T follicular helper cell (primary cell): ENCODE results near the gene NFIC.
A peak's percentile ranks its signal among the peaks of the same experiment; 100 is the strongest.

Experiments
- DNase-seq: peaks from one replicate; pipeline ENCODE4 v3.0.0-alpha.2; 2020; ENCODE audit warnings: low read depth

NFIC gene

DNA sequence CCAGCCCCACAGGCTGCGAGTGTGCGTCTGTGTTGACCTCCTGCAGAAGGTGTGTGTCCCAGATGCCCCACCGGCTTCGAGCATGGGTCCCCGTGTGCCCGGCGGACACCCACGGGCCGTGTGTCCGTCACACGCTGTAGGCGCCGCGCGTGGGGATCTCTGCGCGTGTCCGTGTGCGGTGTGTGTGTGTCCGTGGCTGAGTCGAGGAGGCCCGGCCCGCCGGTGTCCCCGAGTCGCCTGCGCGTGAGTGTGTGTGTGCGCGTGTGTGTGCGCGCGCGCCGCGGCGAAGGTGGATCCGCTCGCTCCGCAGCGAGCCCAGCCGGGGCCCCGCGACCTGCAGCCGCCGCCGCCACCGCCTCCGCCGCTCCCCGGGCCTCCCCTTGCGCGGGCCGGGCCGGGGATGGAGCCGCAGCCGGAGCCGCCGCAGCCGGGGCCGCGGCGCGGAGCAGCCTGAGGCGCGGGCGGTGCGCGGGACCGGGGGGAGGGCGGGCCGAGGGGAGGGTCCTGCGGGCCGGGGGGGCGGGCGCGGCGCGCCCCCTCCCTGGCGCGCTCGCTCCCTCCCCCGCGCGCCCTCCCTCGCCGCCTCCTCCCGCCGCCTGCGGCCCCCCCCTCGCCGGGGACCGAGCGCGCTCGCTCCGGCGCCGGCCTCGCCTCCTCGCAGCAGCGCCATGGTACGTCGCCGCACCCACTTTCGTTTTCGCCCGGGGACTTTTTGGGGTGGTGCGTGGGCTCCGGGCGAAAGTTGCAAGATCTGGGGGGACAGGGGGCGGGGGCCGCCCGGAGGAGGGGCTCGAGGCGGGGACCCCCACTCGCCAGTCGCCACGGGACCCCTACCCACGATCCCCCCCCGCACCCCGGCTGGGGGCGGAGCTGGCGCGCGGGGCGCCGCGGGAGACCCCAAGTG is 7.1 kb upstream of the NFIC start:
- DNase-seq: peak; percentile 56

DNA sequence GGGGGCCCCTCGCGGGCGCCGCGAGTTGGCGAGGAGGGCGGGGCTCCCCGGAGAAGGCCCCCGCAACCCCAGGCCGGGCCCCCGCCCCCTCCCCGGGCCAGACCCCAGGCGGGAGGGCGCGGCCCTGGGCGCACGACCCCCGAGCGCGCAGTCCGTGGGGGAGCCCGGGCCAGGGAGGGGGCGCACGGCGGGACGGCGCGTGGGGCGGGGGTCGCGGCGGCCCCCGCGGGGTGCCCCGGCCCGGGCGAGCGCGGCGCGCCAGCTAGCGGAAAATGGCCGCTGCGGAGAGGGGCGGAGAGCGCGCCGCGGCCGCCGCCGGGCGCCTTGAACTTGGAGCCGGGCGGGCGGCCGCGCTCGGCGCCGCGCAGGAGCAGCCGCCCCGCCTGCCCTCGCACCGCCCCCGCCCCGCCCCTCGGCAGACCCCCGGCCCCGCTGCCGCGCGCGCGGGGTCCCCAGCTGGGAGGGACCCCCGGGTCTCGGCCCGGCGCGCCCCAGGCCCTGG is 6.4 kb upstream of the NFIC start:
- DNase-seq: no peak

GRCh38 chr19:3360421-3361383 is 5.7 kb upstream of the NFIC start:
- peak; percentile 55 for DNase-seq

GRCh38 chr19:3361384-3362216 is 4.8 kb upstream of the NFIC start:
- no peak for DNase-seq

- DNase-seq: no peak
Measured at GRCh38 chr19:3362217-3362906, 4.0 kb upstream of the NFIC start.

DNA sequence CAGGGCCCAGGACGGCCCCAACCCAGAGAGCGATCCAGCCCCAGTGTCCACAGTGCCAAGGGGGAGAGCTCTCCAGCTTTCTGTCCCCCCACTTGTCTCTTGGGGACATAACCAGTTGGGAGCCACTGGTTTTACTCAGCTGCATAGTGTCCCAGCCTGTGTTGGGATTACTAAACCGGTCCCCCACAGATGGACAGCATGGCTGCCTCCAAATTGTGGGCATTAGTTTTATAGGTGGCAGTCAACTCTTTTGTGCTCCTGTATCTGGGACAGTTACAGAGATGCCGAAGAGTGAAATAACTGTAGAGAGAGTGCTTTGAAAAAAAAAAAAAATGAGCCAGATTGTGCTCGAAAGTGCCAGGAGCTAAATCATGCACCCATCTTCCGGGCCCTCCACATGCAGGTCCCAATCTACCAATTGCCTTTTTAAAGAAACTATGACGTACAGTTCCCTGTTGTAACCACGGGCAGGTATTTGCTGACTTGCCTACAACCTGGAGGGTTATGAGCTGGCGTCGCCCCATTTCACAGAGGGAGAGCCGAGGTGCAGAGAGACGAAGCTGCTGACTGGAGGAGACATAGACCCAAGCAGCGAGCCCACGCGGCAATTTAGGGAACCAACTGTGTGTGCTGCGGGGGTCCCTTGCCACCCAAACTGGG is 2.4 kb upstream of the NFIC start:
- DNase-seq: no peak

DNA sequence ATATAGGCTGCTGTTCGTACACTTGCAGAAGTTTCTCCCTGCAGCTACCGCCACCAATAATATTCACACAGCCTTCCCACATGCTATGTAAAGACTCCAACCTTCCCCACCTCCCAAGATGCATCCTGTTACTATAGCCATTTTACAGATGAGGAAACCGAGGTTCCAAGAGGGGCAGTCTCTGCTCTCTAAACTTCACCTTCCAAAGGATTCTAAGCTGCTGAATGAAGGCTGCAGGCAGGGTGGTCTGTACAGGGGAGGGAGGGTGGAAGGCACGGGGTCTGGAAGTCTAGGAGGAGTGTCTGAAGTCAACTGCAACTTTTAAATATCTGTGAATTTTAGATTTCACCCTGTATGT is 1.9 kb upstream of the NFIC start:
- no peak for DNase-seq

- no peak for DNase-seq
Measured at GRCh38 chr19:3365093-3365835, 1.1 kb upstream of the NFIC start.

GRCh38 chr19:3366753-3367627 is 607 bp downstream of the NFIC start:
- no peak for DNase-seq

DNA sequence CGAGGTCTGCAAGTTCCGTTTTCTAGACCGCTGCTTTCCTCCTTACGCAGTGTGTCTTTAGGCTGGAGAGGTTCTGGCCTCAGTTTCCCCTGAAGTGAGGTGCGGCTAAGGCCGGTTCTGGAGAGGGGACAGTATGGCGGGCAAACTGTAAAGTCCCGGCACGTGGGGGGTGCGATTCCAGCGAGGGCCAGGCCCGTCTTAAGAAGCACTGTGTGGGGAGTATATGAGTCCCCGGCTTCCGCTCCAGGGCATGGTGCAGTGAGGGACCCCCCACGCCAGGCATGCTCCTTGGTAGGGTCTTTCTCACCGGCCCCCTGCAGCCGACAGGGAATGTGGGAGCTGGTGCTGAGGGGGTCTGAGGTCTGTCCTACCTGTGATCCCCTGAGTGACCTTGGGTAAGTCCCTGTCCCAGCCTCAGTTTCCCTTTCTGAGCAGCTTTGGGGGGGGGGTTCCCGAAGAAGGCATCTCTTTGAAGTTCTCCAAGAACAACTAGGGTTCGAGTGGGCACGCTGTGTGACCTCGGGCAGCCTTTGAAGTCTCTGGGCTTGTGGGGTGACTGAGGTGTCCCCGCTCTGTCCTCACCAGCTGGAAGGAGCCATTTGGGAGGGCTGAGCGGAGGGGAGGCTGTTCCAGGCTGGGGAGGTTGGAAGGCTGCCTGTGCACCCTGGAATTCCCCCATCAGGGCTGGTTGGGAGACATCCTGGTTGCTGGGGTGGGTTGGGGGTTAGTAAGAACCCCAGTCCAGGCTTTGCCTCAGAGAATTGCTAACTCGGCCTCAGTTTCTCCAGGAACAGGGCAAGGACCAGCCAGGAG is 1.5 kb downstream of the NFIC start:
- DNase-seq: no peak

- DNase-seq: no peak
Measured at GRCh38 chr19:3368441-3368795, 2.0 kb downstream of the NFIC start.

GRCh38 chr19:3368848-3369336 is 2.5 kb downstream of the NFIC start:
- no peak for DNase-seq

DNA sequence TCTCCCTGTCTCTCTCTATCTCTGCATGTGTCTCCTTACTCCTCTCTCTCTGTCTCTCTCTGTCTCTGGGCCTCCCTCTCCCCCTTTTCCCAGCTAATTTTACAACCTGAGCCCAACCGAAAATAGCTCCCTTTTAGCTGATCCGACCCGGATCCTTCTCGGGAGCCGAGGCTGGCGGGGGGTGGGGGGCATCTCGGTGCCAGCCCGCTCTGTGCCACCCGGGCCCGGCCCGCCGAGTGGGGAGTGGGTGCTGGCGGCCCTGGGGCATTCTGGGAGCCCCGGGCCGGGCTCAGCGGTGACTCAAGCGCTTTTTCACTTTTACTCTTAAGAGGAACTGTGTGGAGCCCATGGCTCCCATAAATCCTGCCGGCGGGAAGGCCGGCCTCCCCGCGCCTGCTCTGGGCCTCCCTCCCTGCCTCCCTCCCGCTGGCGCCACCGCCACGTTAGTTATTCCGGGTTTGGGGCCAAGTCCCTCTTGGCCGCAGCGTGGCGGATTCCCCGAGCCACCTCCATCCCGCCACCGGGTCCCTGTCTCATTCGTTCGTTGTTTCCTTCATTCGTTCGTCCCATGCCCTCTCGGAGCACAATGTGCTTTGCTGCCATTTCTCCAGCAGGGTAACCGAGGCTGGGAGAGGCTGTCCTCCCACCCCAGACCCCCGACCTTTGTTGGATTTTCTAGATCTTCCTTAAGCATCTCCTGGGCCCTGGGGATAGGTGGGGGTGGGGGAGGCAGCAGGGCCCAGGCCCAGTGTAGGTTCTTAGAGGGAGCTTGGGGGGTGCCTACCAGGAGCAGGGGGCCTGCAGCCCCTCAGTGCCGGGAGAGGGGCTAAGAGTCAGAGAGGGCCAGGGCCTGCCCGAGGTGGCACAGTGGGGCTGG is 3.2 kb downstream of the NFIC start:
- no peak for DNase-seq

GRCh38 chr19:3370214-3370720 is 3.9 kb downstream of the NFIC start:
- no peak for DNase-seq

- DNase-seq: no peak
Measured at GRCh38 chr19:3370728-3371591, 4.6 kb downstream of the NFIC start.

GRCh38 chr19:3372413-3372812 is 6.0 kb downstream of the NFIC start:
- no peak for DNase-seq
